Globus pallidus (tissue), 1 donor: Measurements from ENCODE around the gene CDH1.

Source experiments
- DNase-seq: peaks from one replicate; pipeline ENCODE4 v3.0.0-alpha.2; 2015; ENCODE audit warnings: low spot score

CDH1 gene

GRCh38 chr16:68857479-68857878, 120.4 kb downstream of the CDH1 start:
- DNase-seq: no peak

- no peak for DNase-seq
Observed at GRCh38 chr16:68859828-68860227, 122.7 kb downstream of the CDH1 start.

- DNase-seq: no peak
Observed at GRCh38 chr16:68860978-68861892, 124.1 kb downstream of the CDH1 start.

GRCh38 chr16:68866933-68867332, 129.8 kb downstream of the CDH1 start:
- no peak for DNase-seq

GRCh38 chr16:68869492-68870088, 132.5 kb downstream of the CDH1 start:
- DNase-seq: no peak

GRCh38 chr16:68873635-68874471, 136.8 kb downstream of the CDH1 start:
- no peak for DNase-seq

GRCh38 chr16:68875871-68876270, 138.8 kb downstream of the CDH1 start:
- no peak for DNase-seq

- no peak for DNase-seq
Observed at GRCh38 chr16:68883685-68884084, 146.6 kb downstream of the CDH1 start.

GRCh38 chr16:68884401-68884800, 147.3 kb downstream of the CDH1 start:
- DNase-seq: no peak
